ENCODE data around the gene ZBTB3. TPM values are rescaled to one million over a fixed set of nuclear protein-coding genes. Genes with fewer than 3 reads are reported as not detected.

The ZBTB3 gene
- total RNA-seq, 1 experiment from 2014 or later: 43.4 TPM

DNA sequence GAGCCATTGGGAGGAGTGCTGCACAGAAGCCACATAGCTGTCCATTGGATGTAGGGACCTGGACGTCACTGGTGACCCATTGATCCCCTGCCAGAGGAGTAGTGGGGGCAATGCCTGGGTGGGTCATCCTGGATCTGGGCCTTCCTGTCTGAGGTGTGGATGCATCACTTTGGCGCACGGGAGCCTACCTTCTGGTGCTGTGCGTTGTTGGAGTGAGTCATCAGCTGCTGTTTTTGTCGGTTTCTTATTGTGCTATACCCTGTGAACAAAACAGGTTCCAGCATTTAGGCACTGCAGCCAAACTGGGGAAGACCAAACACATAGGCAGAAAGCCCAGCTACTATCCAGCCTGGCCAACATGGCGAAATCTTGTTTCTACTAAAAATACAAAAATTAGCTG is 20.4 kb upstream of the ZBTB3 start:
- Mint-ChIP-seq H3K4me1 (peaks cover 15 to 19% of the 10 kb centered on the region in 2 experiments), H3K27ac (peak overlapping the region in 1 of 3 experiments; percentile 83; a peak in 2 of 7 replicates), H3K27me3 (ENCODE audit: low read depth) (no peaks in the 10 kb centered on the region), H3K36me3 (ENCODE audit: insufficient read depth in 1 of 3, low read depth in 3 of 3) (peaks cover 29 to 50% (median 46%) of the 10 kb centered on the region in 3 experiments), H3K9me3 (no peaks in the 10 kb centered on the region; a peak in 1 of 5 replicates), H3K4me3 (no peak overlapping the region; a peak in 1 of 5 replicates)
- H2BK12ac ChIP-seq (ENCODE audit: insufficient read length, low read depth, low read length): no peak overlapping the region
- H4K8ac ChIP-seq (replicated peaks; ENCODE audit: insufficient read length, low read depth, low read length): no peak overlapping the region
- no peak overlapping the region for H2BK120ac ChIP-seq (ENCODE audit: low read depth, low read length, poor library complexity, severe bottlenecking)
- no peak overlapping the region for H3K18ac ChIP-seq (ENCODE audit: insufficient read length, low read depth, low read length)
- no peak overlapping the region for H3K9ac ChIP-seq (ENCODE audit: extremely low read depth, insufficient read length, low read length)
- no peak overlapping the region for H3K56ac ChIP-seq (ENCODE audit: insufficient read length, low read depth, low read length)
- H3K79me2 ChIP-seq (ENCODE audit: insufficient read depth, low read length): peaks cover 3% of the 10 kb centered on the region; the same call in 1 of the 2 replicates
- H3K23me2 ChIP-seq (ENCODE audit: insufficient read length, low read depth, low read length, poor library complexity, severe bottlenecking): peaks cover 6% of the 10 kb centered on the region
- H2BK20ac ChIP-seq (ENCODE audit: low read depth, low read length, poor library complexity, severe bottlenecking): no peak overlapping the region
- H3T11ph ChIP-seq (ENCODE audit: low read length): no peak overlapping the region
- TF ChIP-seq CTCF (conservative IDR thresholded peaks at IDR 0.05): no peak
- H3K4ac ChIP-seq (ENCODE audit: low read depth, low read length): no peak overlapping the region
- H4K91ac ChIP-seq (ENCODE audit: insufficient read length, low read depth, low read length): no peak overlapping the region
- no peaks in the 10 kb centered on the region for H3K79me1 ChIP-seq (ENCODE audit: insufficient read depth, low read depth, low read length, poor library complexity, severe bottlenecking)
- H3K27ac ChIP-seq (ENCODE audit: insufficient read length, low read depth, low read length): no peak overlapping the region
- no peaks in the 10 kb centered on the region for H4K20me1 ChIP-seq (ENCODE audit: control insufficient read depth, insufficient read depth, insufficient read length)
- H3K4me1 ChIP-seq (ENCODE audit: insufficient read depth, low read length): no peaks in the 10 kb centered on the region
- no CpG with 5 or more reads among the region's 6 CpGs for WGBS (ENCODE audit: extremely low coverage, insufficient read length, low lambda C conversion rate)
- no peak overlapping the region for H2AFZ ChIP-seq (ENCODE audit: low read length)
- no peaks in the 10 kb centered on the region for H3K27me3 ChIP-seq (ENCODE audit: insufficient read depth, low read length)
- no peak overlapping the region for H3K14ac ChIP-seq (ENCODE audit: insufficient read depth, low read length)
- H2BK15ac ChIP-seq (ENCODE audit: low read depth, low read length): no peak overlapping the region
- no peak overlapping the region for H3K23ac ChIP-seq (ENCODE audit: insufficient read length, low read depth, low read length)
- no peak overlapping the region for H4K5ac ChIP-seq (ENCODE audit: insufficient read length, low read depth, low read length)
- H3K9me3 ChIP-seq (ENCODE audit: control insufficient read depth, low read depth, low read length): no peaks in the 10 kb centered on the region
- no peak for DNase-seq
- no peak overlapping the region for H2AK5ac ChIP-seq (ENCODE audit: insufficient read length, low read length)
- no peak overlapping the region for H2BK5ac ChIP-seq (ENCODE audit: insufficient read length, low read length)
- H3K4me2 ChIP-seq (ENCODE audit: insufficient read depth, insufficient read length, low read length): no peak overlapping the region
